Fibroblast of upper back skin (primary cell): ENCODE data around the gene NEGR1.

ENCODE experiments used
- DNase-seq: peaks from one replicate; pipeline ENCODE4 v3.0.0-alpha.2; 2013

Gene NEGR1

GRCh38 chr1:72015006-72015405 is 267.3 kb downstream of the NEGR1 start:
- no peak for DNase-seq

GRCh38 chr1:72013161-72013560 is 269.2 kb downstream of the NEGR1 start:
- peak; percentile 2 for DNase-seq

GRCh38 chr1:72011721-72012120 is 270.6 kb downstream of the NEGR1 start:
- DNase-seq, result no peak

GRCh38 chr1:72010094-72010431 is 272.3 kb downstream of the NEGR1 start:
- no peak for DNase-seq

GRCh38 chr1:72009173-72010093 is 272.9 kb downstream of the NEGR1 start:
- DNase-seq, result peak; percentile 14

GRCh38 chr1:72007312-72007711 is 275.0 kb downstream of the NEGR1 start:
- DNase-seq, result no peak

GRCh38 chr1:72006092-72006491 is 276.2 kb downstream of the NEGR1 start:
- DNase-seq, result peak; percentile 62

- no peak for DNase-seq
These were observed 279.2 kb downstream of the NEGR1 start for GRCh38 chr1:72003092-72003491.

GRCh38 chr1:72000809-72001208 is 281.5 kb downstream of the NEGR1 start:
- peak; percentile 7 for DNase-seq

GRCh38 chr1:71994646-71995045 is 287.7 kb downstream of the NEGR1 start:
- DNase-seq, result no peak

- DNase-seq, result no peak
These were observed 295.2 kb downstream of the NEGR1 start for GRCh38 chr1:71987181-71987580.

GRCh38 chr1:71986160-71986559 is 296.2 kb downstream of the NEGR1 start:
- DNase-seq, result peak; percentile 11

GRCh38 chr1:71980556-71980955 is 301.8 kb downstream of the NEGR1 start:
- no peak for DNase-seq

- DNase-seq, result no peak
These were observed 302.5 kb downstream of the NEGR1 start for GRCh38 chr1:71979882-71980281.

- DNase-seq, result no peak
These were observed 314.7 kb downstream of the NEGR1 start for GRCh38 chr1:71967670-71968069.

- DNase-seq, result peak; percentile 14
These were observed 318.2 kb downstream of the NEGR1 start for GRCh38 chr1:71964188-71964587.

- DNase-seq, result no peak
These were observed 325.6 kb downstream of the NEGR1 start for GRCh38 chr1:71956613-71957285.

- DNase-seq, result no peak
These were observed 331.8 kb downstream of the NEGR1 start for GRCh38 chr1:71950579-71950978.

GRCh38 chr1:71949681-71950080 is 332.7 kb downstream of the NEGR1 start:
- no peak for DNase-seq

GRCh38 chr1:71948561-71948960 is 333.8 kb downstream of the NEGR1 start:
- DNase-seq, result no peak

GRCh38 chr1:71944006-71944405 is 338.3 kb downstream of the NEGR1 start:
- no peak for DNase-seq

GRCh38 chr1:71940261-71940660 is 342.1 kb downstream of the NEGR1 start:
- no peak for DNase-seq

GRCh38 chr1:71930511-71930910 is 351.8 kb downstream of the NEGR1 start:
- DNase-seq, result no peak

- DNase-seq, result no peak
These were observed 360.3 kb downstream of the NEGR1 start for GRCh38 chr1:71921935-71922559.
